ENCODE data around the gene RUNDC3A.

RUNDC3A gene

GRCh38 chr17:44281570-44281969 is 26.8 kb upstream of the RUNDC3A start:
- TF ChIP-seq CREB1 (IDR thresholded peaks at IDR 0.05; ENCODE audit: low read depth) (no peak), NFIC (IDR thresholded peaks at IDR 0.05) (no peak), ZBTB7A (IDR thresholded peaks at IDR 0.05; ENCODE audit: low read depth) (no peak), TCF12 (IDR thresholded peaks at IDR 0.05; ENCODE audit: low read depth) (no peak), CEBPB (IDR thresholded peaks at IDR 0.05) (no peak), FOXM1 (IDR thresholded peaks at IDR 0.05; ENCODE audit: borderline replicate concordance, low read depth) (no peak), TEAD4 (IDR thresholded peaks at IDR 0.05) (no peak), RAD21 (IDR thresholded peaks at IDR 0.05; ENCODE audit: low read depth) (no peak), YY1 (IDR thresholded peaks at IDR 0.05; ENCODE audit: low read depth) (no peak), EGR1 (IDR thresholded peaks at IDR 0.05) (no peak), MAX (IDR thresholded peaks at IDR 0.05) (no peak), USF1 (IDR thresholded peaks at IDR 0.05) (no peak), EP300 (IDR thresholded peaks at IDR 0.05; ENCODE audit: borderline replicate concordance) (no peak), TAF1 (IDR thresholded peaks at IDR 0.05; ENCODE audit: low read depth) (no peak), REST (IDR thresholded peaks at IDR 0.05; ENCODE audit: low read depth) (no peak)

GRCh38 chr17:44282264-44282663 is 26.1 kb upstream of the RUNDC3A start:
- TF ChIP-seq YY1 (IDR thresholded peaks at IDR 0.05; ENCODE audit: low read depth) (no peak), CEBPB (IDR thresholded peaks at IDR 0.05) (no peak), REST (IDR thresholded peaks at IDR 0.05; ENCODE audit: low read depth) (no peak), RAD21 (IDR thresholded peaks at IDR 0.05; ENCODE audit: low read depth) (no peak), EP300 (IDR thresholded peaks at IDR 0.05; ENCODE audit: borderline replicate concordance) (no peak), ZBTB7A (IDR thresholded peaks at IDR 0.05; ENCODE audit: low read depth) (no peak), NFIC (IDR thresholded peaks at IDR 0.05) (no peak), TCF12 (IDR thresholded peaks at IDR 0.05; ENCODE audit: low read depth) (no peak), USF1 (IDR thresholded peaks at IDR 0.05) (no peak), TAF1 (IDR thresholded peaks at IDR 0.05; ENCODE audit: low read depth) (no peak), FOXM1 (IDR thresholded peaks at IDR 0.05; ENCODE audit: borderline replicate concordance, low read depth) (no peak), MAX (IDR thresholded peaks at IDR 0.05) (no peak), EGR1 (IDR thresholded peaks at IDR 0.05) (no peak), CREB1 (IDR thresholded peaks at IDR 0.05; ENCODE audit: low read depth) (no peak)

GRCh38 chr17:44283344-44284023 is 24.9 kb upstream of the RUNDC3A start:
- TF ChIP-seq REST (IDR thresholded peaks at IDR 0.05; ENCODE audit: low read depth) (no peak), USF1 (IDR thresholded peaks at IDR 0.05) (no peak), YY1 (IDR thresholded peaks at IDR 0.05; ENCODE audit: low read depth) (no peak), TCF12 (IDR thresholded peaks at IDR 0.05; ENCODE audit: low read depth) (no peak), MAX (IDR thresholded peaks at IDR 0.05) (no peak), RAD21 (IDR thresholded peaks at IDR 0.05; ENCODE audit: low read depth) (no peak), NFIC (IDR thresholded peaks at IDR 0.05) (no peak), EP300 (IDR thresholded peaks at IDR 0.05; ENCODE audit: borderline replicate concordance) (no peak)

GRCh38 chr17:44284024-44284400 is 24.4 kb upstream of the RUNDC3A start:
- TF ChIP-seq EP300 (IDR thresholded peaks at IDR 0.05; ENCODE audit: borderline replicate concordance) (no peak), MAX (IDR thresholded peaks at IDR 0.05) (no peak), YY1 (IDR thresholded peaks at IDR 0.05; ENCODE audit: low read depth) (no peak), TCF12 (IDR thresholded peaks at IDR 0.05; ENCODE audit: low read depth) (no peak), CEBPB (IDR thresholded peaks at IDR 0.05) (no peak), CREB1 (IDR thresholded peaks at IDR 0.05; ENCODE audit: low read depth) (no peak), ZBTB7A (IDR thresholded peaks at IDR 0.05; ENCODE audit: low read depth) (no peak), RAD21 (IDR thresholded peaks at IDR 0.05; ENCODE audit: low read depth) (no peak), TAF1 (IDR thresholded peaks at IDR 0.05; ENCODE audit: low read depth) (no peak), EGR1 (IDR thresholded peaks at IDR 0.05) (no peak), TEAD4 (IDR thresholded peaks at IDR 0.05) (no peak), USF1 (IDR thresholded peaks at IDR 0.05) (no peak), NFIC (IDR thresholded peaks at IDR 0.05) (no peak)

All from Ishikawa (cell line).